Heart right ventricle (tissue), 16 donors: ENCODE data around the gene VAC14. TPM values are rescaled to one million over a fixed set of nuclear protein-coding genes. Genes with fewer than 3 reads are reported as not detected.
A peak's percentile ranks its signal among the peaks of the same experiment; 100 is the strongest.

Experiments used
- ATAC-seq, 8 donors: fragments of 200-7000 bp; cut with Tn5 transposase; one replicate each; pipeline ENCODE4 v1.9.1; 2020; ENCODE audit warnings: mild to moderate bottlenecking in 8 of 8, moderate library complexity in 8 of 8, moderate number of reproducible peaks in 1 of 8
- DNase-seq, 2 donors: peaks; one replicate each; pipeline ENCODE4 v3.0.0-alpha.2; 2020
- H3K27ac ChIP-seq, 10 donors: fragments of 200-600 bp; sonication (generic) in 2 of 10; one replicate each; pipeline versions ENCODE4 v1.5.0 to v1.8.0; 2020 to 2022; ENCODE audit warnings: mild to moderate bottlenecking in 3 of 10
- H3K27me3 ChIP-seq, 7 donors: fragments of 200-600 bp; one replicate each; pipeline ENCODE4 v1.8.0; 2021 to 2022; ENCODE audit warnings: mild to moderate bottlenecking in 2 of 7
- H3K36me3 ChIP-seq, 9 donors: fragments of 200-600 bp; sonication (generic) in 1 of 9; one replicate each; pipeline versions ENCODE4 v1.5.0 to v1.8.0; 2020 to 2022; ENCODE audit warnings: mild to moderate bottlenecking in 2 of 9
- H3K4me1 ChIP-seq, 9 donors: fragments of 200-600 bp; sonication (generic) in 1 of 9; one replicate each; pipeline versions ENCODE4 v1.5.0 to v1.8.0; 2020 to 2022; ENCODE audit warnings: mild to moderate bottlenecking in 4 of 9
- H3K4me3 ChIP-seq, 10 donors: fragments of 200-600 bp; sonication (generic) in 2 of 10; one replicate each; pipeline versions ENCODE4 v1.5.0 to v1.8.0; 2020 to 2022; ENCODE audit warnings: mild to moderate bottlenecking in 7 of 10, moderate library complexity in 2 of 10
- H3K9me3 ChIP-seq, 11 donors: fragments of 200-600 bp in 10 of 11; sonication (generic) in 2 of 11; one replicate each; pipeline versions ENCODE4 v1.5.0 to v1.8.0; 2013 to 2022; ENCODE audit warnings: mild to moderate bottlenecking in 2 of 11, control low read depth in 1 of 11, moderate library complexity in 1 of 11
- WGBS, 2 donors: extraction: QIAGEN DNeasy Blood & Tissue Kit; methylation state at CpG; one replicate each; pipeline ENCODE4 v1.1.7; 2013; ENCODE audit warnings: inconsistent platforms in 1 of 2; 5-methylcytosine and 5-hydroxymethylcytosine counted together
- intact Hi-C, 10 donors: fragments of 100-400 bp; cut with DNase I; formaldehyde crosslinking; loops; one replicate each; pipeline versions ENCODE4 v1.11.1 to v1.14.2; 2022
- polyA plus RNA-seq, 2 donors: library from polyadenylated mRNA; stranded (reverse); fragments of 200-250 nt; gene quantifications; one replicate each; pipeline ENCODE4 v1.2.3, GENCODE V29; 2013
- total RNA-seq, 10 donors: library from RNA; stranded (reverse); fragmentation: NEBNext Ultra II Directional in 3 of 10; extraction: Animal tissue kit (Norgen Biotek cat#: 25700) in 3 of 10; gene quantifications; one replicate each; pipeline versions ENCODE4 v1.2.1 to v1.2.4, GENCODE V29; 2021 to 2023
- TF ChIP-seq, protein P1 (sequence below), 9 donors: fragments of 200-600 bp; sonication (generic) in 2 of 9; IDR thresholded peaks; one replicate each; pipeline versions ENCODE4 v1.5.0 to v1.8.0; 2021 to 2022; ENCODE audit warnings: antibody characterized with exemption in 9 of 9, mild to moderate bottlenecking in 5 of 9, moderate library complexity in 1 of 9
- donor health status: Arrhythmogenic right ventricular cardiomyopathy.
- donor health status: ischemic (EF 13 %, LVEDD 7.1; RV severe dilation, severe dysfunction).
- donor health status: healthy with polysubstance abuse.
- donor health status: DM: no; HTN: yes; CAD: no.
- donor health status: DM: no; HTN: no; CAD: no.
- donor health status: ischemic (EF 25% LVEDD 6.9; RV normal size, moderate dysfunction).
- donor health status: ischemic (EF 25% LVEDD 5.7; RV mildly dilated, moderate dysfunction).
- donor health status: healthy.
- donor health status: DM: yes; HTN: yes; CAD: no.
- donor health status: Ischemic cardiomyopathy.
- donor health status: ischemic (EF 35%, LVEDD 5.7; RV mildly dilated, moderate dysfunction).
- donor health status: nonischemic (EF 11% LVEDD 7.7; RV severe dilation, severe dysfunction).
- donor health status: DM: yes; HTN: yes; CAD: no.
- donor health status: PGD.
- donor health status: ischemic (EF 29% LVEDD 5.4; RV normal size, mild dysfunction).
- donor health status: nonischemic (EF 23%, LVEDD 6.1; RV moderate dilation, normal function).

The VAC14 gene
- total and polyA plus RNA-seq, 12 donors, result 19.2 to 43.7 (median 23.2) TPM

DNA sequence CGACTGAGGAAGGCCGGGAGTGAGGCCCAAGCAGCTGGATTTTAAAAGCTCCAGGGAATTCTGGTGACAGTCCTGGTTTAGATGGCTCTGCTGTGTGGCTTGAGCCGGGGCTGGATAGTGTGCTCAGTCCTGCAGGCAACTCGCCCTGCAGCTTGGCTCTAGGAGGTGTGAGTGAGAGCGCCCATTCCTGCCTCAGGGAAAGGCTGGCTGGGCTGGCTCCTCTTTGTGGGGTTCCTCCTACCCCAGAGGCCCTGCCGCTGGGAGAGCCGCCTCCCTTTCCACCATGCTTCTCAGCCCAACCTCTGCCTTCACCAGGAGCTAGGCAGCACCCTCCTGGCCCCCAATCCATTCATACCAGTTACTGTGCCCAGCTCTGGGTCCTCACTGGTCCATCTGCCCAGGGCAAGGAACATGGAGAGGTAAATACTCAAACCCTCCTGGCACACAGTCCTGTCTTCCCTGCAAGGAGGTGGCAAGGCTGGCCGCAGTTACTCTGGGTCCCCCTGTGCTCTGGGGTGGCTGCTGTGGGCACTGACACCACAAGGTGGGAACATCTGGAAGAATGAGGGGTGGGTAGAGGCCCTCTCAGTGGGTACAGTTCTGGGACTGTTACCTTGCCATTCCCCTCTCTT lies 47.1 kb downstream of the VAC14 start:
- TF ChIP-seq, protein P1, sequence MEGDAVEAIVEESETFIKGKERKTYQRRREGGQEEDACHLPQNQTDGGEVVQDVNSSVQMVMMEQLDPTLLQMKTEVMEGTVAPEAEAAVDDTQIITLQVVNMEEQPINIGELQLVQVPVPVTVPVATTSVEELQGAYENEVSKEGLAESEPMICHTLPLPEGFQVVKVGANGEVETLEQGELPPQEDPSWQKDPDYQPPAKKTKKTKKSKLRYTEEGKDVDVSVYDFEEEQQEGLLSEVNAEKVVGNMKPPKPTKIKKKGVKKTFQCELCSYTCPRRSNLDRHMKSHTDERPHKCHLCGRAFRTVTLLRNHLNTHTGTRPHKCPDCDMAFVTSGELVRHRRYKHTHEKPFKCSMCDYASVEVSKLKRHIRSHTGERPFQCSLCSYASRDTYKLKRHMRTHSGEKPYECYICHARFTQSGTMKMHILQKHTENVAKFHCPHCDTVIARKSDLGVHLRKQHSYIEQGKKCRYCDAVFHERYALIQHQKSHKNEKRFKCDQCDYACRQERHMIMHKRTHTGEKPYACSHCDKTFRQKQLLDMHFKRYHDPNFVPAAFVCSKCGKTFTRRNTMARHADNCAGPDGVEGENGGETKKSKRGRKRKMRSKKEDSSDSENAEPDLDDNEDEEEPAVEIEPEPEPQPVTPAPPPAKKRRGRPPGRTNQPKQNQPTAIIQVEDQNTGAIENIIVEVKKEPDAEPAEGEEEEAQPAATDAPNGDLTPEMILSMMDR (IDR thresholded peaks at IDR 0.05), result no peak
- no peaks in the 10 kb centered on the region for H3K9me3 ChIP-seq
- H3K36me3 ChIP-seq, result peaks cover 0 to 45% (median 0%) of the 10 kb centered on the region in 9 donors
- intact Hi-C loops, result loop anchor here in 2 of 10 donors (5.0 to 10.0 kb wide), 2 partner anchors 72 to 419 kb away; no protein-coding TSS in a partner anchor
- no peak for ATAC-seq
- no peaks in the 10 kb centered on the region for H3K27me3 ChIP-seq
- WGBS, 2 donors, result 91 to 94% methylated on average over 8 of the region's 8 CpGs
- peaks cover 12 to 40% (median 31%) of the 10 kb centered on the region in 9 donors for H3K4me1 ChIP-seq
- H3K27ac ChIP-seq, result no peak overlapping the region
- no peak for DNase-seq
- no peak overlapping the region for H3K4me3 ChIP-seq

DNA sequence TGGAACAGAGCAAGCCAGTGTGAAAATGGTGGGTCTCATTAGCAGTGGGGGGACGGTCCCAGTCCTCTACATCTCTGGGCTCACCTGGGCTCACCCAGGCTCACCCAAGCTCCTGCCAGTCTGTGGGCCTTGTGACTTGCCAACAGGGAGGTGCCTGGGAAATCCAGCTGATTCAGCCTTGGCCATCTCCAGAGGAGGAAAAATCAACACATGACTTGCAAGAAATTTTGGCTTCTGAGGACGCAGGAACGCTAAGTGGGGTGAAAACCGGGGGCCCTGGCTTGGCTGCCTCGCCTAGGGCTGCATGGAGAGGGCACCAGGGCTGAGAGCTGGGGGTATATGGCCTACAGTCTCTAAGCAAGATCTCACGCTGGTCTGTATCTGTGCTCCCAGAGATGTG lies 47.7 kb downstream of the VAC14 start:
- no peak for DNase-seq
- H3K9me3 ChIP-seq, result no peaks in the 10 kb centered on the region
- peaks cover 13 to 46% (median 35%) of the 10 kb centered on the region in 9 donors for H3K4me1 ChIP-seq
- intact Hi-C loops, result loop anchor here in 2 of 10 donors (5.0 to 10.0 kb wide), 2 partner anchors 71 to 418 kb away; no protein-coding TSS in a partner anchor
- no peak overlapping the region for H3K4me3 ChIP-seq
- no peaks in the 10 kb centered on the region for H3K27me3 ChIP-seq
- no peak overlapping the region for H3K27ac ChIP-seq
- WGBS, 2 donors, result 88 to 92% methylated on average over 6 of the region's 6 CpGs
- H3K36me3 ChIP-seq, result peaks cover 0 to 39% (median 0%) of the 10 kb centered on the region in 9 donors
- ATAC-seq, result no peak
- TF ChIP-seq, protein P1 (IDR thresholded peaks at IDR 0.05), result no peak

DNA sequence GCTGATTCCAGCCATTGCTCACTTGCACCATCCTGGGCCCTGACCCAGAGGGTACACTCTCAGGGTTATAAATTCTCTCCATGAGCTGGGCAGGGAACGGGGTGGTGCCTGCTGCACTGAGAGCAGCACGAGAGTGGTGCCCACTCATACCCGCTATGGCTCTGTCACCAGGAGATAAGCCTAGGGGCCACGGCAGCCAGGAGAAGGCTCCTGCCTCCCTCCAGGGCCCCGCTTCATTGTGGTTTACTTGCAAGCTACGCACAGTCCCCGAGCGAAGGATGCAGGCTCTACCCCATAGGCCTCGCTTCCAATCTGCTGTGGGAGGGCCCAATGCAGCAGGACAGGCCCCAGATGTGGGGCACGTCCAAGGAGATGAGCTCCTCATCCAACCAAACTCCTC lies 48.5 kb downstream of the VAC14 start:
- 80 to 88% methylated on average over 10 of the region's 10 CpGs for WGBS, 2 donors
- no peaks in the 10 kb centered on the region for H3K27me3 ChIP-seq

DNA sequence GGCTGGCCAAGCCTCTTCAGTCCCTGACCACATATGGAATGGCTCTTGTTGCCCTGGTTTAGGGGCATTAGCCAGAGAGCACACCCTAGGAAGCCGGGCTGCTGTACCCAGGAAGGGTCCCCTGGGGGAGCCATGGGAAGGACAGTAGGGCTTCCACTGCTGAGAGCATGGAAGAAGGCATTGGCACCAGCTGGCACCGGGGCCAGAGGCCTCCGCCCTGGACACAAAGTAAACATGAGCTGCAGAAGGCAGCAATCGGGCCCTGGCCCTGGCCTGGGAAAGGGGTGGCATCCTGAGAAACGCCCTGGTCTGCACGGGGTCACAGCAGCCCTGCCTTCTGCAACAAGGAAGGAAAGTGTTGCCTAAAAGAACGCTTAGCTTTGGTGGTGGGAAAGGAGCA lies 49.4 kb downstream of the VAC14 start:
- TF ChIP-seq, protein P1 (IDR thresholded peaks at IDR 0.05), result no peak
- DNase-seq, result no peak
- H3K36me3 ChIP-seq, result peaks cover 0 to 23% (median 0%) of the 10 kb centered on the region in 9 donors
- intact Hi-C loops, result loop anchor here in 2 of 10 donors (5.0 to 10.0 kb wide), 2 partner anchors 69 to 417 kb away; no protein-coding TSS in a partner anchor
- peaks cover 24 to 62% (median 48%) of the 10 kb centered on the region in 9 donors for H3K4me1 ChIP-seq
- 76 to 78% methylated on average over 7 of the region's 7 CpGs for WGBS, 2 donors
- no peak overlapping the region for H3K4me3 ChIP-seq
- H3K27ac ChIP-seq, result peak overlapping the region in 9 of 10 donors; percentile 28 to 82 (median 65)
- no peaks in the 10 kb centered on the region for H3K27me3 ChIP-seq
- ATAC-seq, result peak in 2 of 8 donors; percentile 1 to 6
- no peaks in the 10 kb centered on the region for H3K9me3 ChIP-seq

More for the DNA sequence above, 48.5 kb downstream of the VAC14 start:
- peak overlapping the region in 6 of 10 donors; percentile 21 to 82 (median 63) for H3K27ac ChIP-seq
- H3K4me3 ChIP-seq, result no peak overlapping the region
- peaks cover 0 to 31% (median 0%) of the 10 kb centered on the region in 9 donors for H3K36me3 ChIP-seq
- ATAC-seq (peak in 3 of 8 donors; percentile 4 to 16 (median 10)), DNase-seq (no peak)
- intact Hi-C loops, result loop anchor here in 2 of 10 donors (5.0 to 10.0 kb wide), 2 partner anchors 70 to 418 kb away; no protein-coding TSS in a partner anchor
- H3K4me1 ChIP-seq, result peaks cover 18 to 54% (median 40%) of the 10 kb centered on the region in 9 donors
- H3K9me3 ChIP-seq, result no peaks in the 10 kb centered on the region
- TF ChIP-seq, protein P1 (IDR thresholded peaks at IDR 0.05), result no peak
